ENCODE data around the gene HOXA6. TPM values are rescaled to one million over a fixed set of nuclear protein-coding genes. Genes with fewer than 3 reads are reported as not detected.

The HOXA6 gene
- total RNA-seq, 1 donor from 2014 or later: not detected

GRCh38 chr7:27193335-27194001 is 45.9 kb upstream of the HOXA6 start:
- H3K4me1 Mint-ChIP-seq: peaks cover 25% of the 10 kb centered on the region
- CTCF ChIA-PET: interaction anchor here (0.8 to 3.3 kb wide), 4 partner anchors 12 to 900 kb away, joined by 3 to 16 read pairs (median 4); no protein-coding TSS in a partner anchor
- ATAC-seq (ENCODE audit: low read depth): no peak
- no peak overlapping the region for H3K27ac Mint-ChIP-seq
- no peaks in the 10 kb centered on the region for H3K36me3 Mint-ChIP-seq (ENCODE audit: low read depth)
- no peak for DNase-seq
- intact Hi-C loops (cut with micrococcal nuclease): loop anchor here (10.0 kb wide), 2 partner anchors 1081 to 1761 kb away; partner anchors contain the start of gene TRIL
- POLR2A ChIA-PET: no interaction called here
- peak overlapping the region; percentile 11 for H3K4me3 Mint-ChIP-seq
- no peaks in the 10 kb centered on the region for H3K9me3 Mint-ChIP-seq
- peaks cover 74% of the 10 kb centered on the region for H3K27me3 Mint-ChIP-seq
- TF ChIP-seq, protein P1, sequence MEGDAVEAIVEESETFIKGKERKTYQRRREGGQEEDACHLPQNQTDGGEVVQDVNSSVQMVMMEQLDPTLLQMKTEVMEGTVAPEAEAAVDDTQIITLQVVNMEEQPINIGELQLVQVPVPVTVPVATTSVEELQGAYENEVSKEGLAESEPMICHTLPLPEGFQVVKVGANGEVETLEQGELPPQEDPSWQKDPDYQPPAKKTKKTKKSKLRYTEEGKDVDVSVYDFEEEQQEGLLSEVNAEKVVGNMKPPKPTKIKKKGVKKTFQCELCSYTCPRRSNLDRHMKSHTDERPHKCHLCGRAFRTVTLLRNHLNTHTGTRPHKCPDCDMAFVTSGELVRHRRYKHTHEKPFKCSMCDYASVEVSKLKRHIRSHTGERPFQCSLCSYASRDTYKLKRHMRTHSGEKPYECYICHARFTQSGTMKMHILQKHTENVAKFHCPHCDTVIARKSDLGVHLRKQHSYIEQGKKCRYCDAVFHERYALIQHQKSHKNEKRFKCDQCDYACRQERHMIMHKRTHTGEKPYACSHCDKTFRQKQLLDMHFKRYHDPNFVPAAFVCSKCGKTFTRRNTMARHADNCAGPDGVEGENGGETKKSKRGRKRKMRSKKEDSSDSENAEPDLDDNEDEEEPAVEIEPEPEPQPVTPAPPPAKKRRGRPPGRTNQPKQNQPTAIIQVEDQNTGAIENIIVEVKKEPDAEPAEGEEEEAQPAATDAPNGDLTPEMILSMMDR (IDR thresholded peaks at IDR 0.05): no peak

DNA sequence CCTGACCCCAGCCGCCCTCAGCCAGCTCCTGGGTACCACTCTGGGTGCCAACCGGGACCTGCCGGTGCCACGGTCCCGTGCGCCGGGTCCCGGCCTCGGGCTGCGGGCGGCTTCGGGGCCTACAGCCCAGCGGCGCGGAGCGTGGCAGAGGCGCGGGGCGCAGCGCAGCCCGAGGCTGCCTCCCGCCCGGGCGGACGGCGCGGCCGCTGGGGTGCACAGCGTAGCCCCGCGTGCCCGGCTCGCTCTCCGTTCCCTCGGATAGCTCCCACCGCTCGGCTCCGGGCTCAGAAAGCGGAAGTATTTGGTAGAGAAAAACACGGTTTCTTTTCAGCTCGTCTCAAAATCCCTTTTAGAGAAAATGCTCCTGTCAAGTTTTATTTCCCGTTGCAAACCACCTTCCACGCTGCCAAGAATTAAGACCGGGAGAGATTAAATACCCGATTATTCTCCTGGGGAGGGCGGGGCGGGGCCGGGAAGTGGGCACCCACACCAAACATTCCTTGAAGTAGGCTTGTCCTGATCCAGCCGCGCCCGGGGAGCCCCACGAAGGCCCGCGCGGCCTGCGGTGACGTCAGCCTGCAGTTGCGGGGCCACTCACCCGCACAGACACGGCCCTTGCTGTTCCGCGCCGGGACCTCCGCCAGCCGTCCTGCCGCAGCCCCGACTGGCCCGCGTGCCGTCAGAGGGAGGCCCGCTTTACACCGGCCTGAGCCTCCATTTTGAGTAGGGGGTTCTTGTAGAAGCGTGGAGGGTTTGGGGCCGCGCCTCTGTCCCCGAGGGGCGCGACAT is 45.2 kb upstream of the HOXA6 start:
- peaks cover 73% of the 10 kb centered on the region for H3K27me3 Mint-ChIP-seq
- intact Hi-C loops (cut with micrococcal nuclease): loop anchor here (10.0 kb wide), 2 partner anchors 1082 to 1762 kb away; partner anchors contain the start of gene TRIL
- no peaks in the 10 kb centered on the region for H3K9me3 Mint-ChIP-seq
- H3K4me1 Mint-ChIP-seq: peaks cover 32% of the 10 kb centered on the region
- peak; percentile 64 for ATAC-seq (ENCODE audit: low read depth)
- peak overlapping the region; percentile 35 for H3K27ac Mint-ChIP-seq
- H3K4me3 Mint-ChIP-seq: peak overlapping the region; percentile 72
- POLR2A ChIA-PET: interaction anchor here (0.6 to 0.7 kb wide), 4 partner anchors 64 to 1336 kb away, joined by 3 to 6 read pairs (median 4); no protein-coding TSS in a partner anchor
- TF ChIP-seq, protein P1 (IDR thresholded peaks at IDR 0.05): no peak
- DNase-seq: peak; percentile 33
- no peaks in the 10 kb centered on the region for H3K36me3 Mint-ChIP-seq (ENCODE audit: low read depth)
- CTCF ChIA-PET: interaction anchor here (1.4 kb wide), 1 partner anchor 42 kb away, joined by 3 read pairs; no protein-coding TSS in a partner anchor

- intact Hi-C loops (cut with micrococcal nuclease): loop anchor here (10.0 kb wide), 2 partner anchors 1083 to 1763 kb away; partner anchors contain the start of gene TRIL
- DNase-seq: peak; percentile 22
- peak overlapping the region; percentile 35 for H3K27ac Mint-ChIP-seq
- TF ChIP-seq, protein P1 (IDR thresholded peaks at IDR 0.05): no peak
- peaks cover 72% of the 10 kb centered on the region for H3K27me3 Mint-ChIP-seq
- H3K36me3 Mint-ChIP-seq (ENCODE audit: low read depth): no peaks in the 10 kb centered on the region
- POLR2A ChIA-PET: interaction anchor here (0.6 to 0.7 kb wide), 4 partner anchors 64 to 1336 kb away, joined by 3 to 6 read pairs (median 4); no protein-coding TSS in a partner anchor
- no peak for ATAC-seq (ENCODE audit: low read depth)
- CTCF ChIA-PET: interaction anchor here (1.4 kb wide), 1 partner anchor 42 kb away, joined by 3 read pairs; no protein-coding TSS in a partner anchor
- peaks cover 33% of the 10 kb centered on the region for H3K4me1 Mint-ChIP-seq
- no peak overlapping the region for H3K4me3 Mint-ChIP-seq
- H3K9me3 Mint-ChIP-seq: no peaks in the 10 kb centered on the region
These were observed 44.4 kb upstream of the HOXA6 start for GRCh38 chr7:27191833-27192545.

GRCh38 chr7:27191161-27191731 is 43.7 kb upstream of the HOXA6 start:
- TF ChIP-seq, protein P1 (IDR thresholded peaks at IDR 0.05): no peak
- Mint-ChIP-seq H3K4me1 (peaks cover 34% of the 10 kb centered on the region), H3K36me3 (ENCODE audit: low read depth) (no peaks in the 10 kb centered on the region), H3K4me3 (no peak overlapping the region), H3K9me3 (no peaks in the 10 kb centered on the region), H3K27ac (no peak overlapping the region), H3K27me3 (peaks cover 73% of the 10 kb centered on the region)
- DNase-seq: peak; percentile 12
- ChIA-PET POLR2A (interaction anchor here (1.3 kb wide), 1 partner anchor 20 kb away, joined by 3 read pairs; no protein-coding TSS in a partner anchor), CTCF (interaction anchor here (1.2 to 1.9 kb wide), 2 partner anchors 12 to 41 kb away, joined by 5 to 6 read pairs; no protein-coding TSS in a partner anchor)
- no peak for ATAC-seq (ENCODE audit: low read depth)
- intact Hi-C loops (cut with micrococcal nuclease): loop anchor here (10.0 kb wide), 2 partner anchors 1084 to 1764 kb away; partner anchors contain the start of gene TRIL

Data from activated B cell treated with CpG ODN at 0.5 μM for 24 hours (primary cell).